GM10248 (cell line): Measurements from ENCODE around the gene ARHGAP8.
A peak's percentile ranks its signal among the peaks of the same experiment; 100 is the strongest.
"Not testable (repeated sequence)": the region's sequence is repeated elsewhere in the genome, so short reads cannot be mapped to it uniquely, and the experiment has no call there.

Experiments
- CTCF ChIA-PET: fragments of 300-600 bp; sonication (Branson Sonifier 250); formaldehyde crosslinking; extraction: SDS; loops from one replicate; lab custom pipeline; 2021; ENCODE audit warnings: antibody characterized with exemption; lab: Yijun Ruan, JAX
- POLR2A ChIA-PET: fragments of 350-650 bp; sonication (Branson Sonifier 250); formaldehyde crosslinking; extraction: SDS; loops from one replicate; lab custom pipeline; 2020; ENCODE audit warnings: antibody characterized with exemption; lab: Yijun Ruan, JAX
- DNase-seq: peaks from one replicate; pipeline ENCODE4 v3.0.0; 2012; ENCODE audit errors: extremely low spot score
- CTCF ChIP-seq: IDR thresholded peaks from 2 replicates; pipeline ENCODE4 v1.5.1; 2012; ENCODE audit warnings: mild to moderate bottlenecking, low read depth; ENCODE audit errors: extremely low read depth, missing control alignments, control extremely low read depth

The ARHGAP8 gene

GRCh38 chr22:44795701-44796630, 43.6 kb downstream of the ARHGAP8 start:
- no peak for DNase-seq
- no peak for TF ChIP-seq CTCF
- POLR2A ChIA-PET = no interaction called here
- CTCF ChIA-PET = no interaction called here

- no peak for DNase-seq
Measured at GRCh38 chr22:44797181-44797725, 44.9 kb downstream of the ARHGAP8 start.

GRCh38 chr22:44799077-44799945, 46.9 kb downstream of the ARHGAP8 start:
- ChIA-PET POLR2A (no interaction called here), CTCF (no interaction called here)
- DNase-seq = no peak

More at GRCh38 chr22:44797181-44797725, 44.9 kb downstream of the ARHGAP8 start:
- no peak for TF ChIP-seq CTCF
- ChIA-PET CTCF (no interaction called here), POLR2A (no interaction called here)

GRCh38 chr22:44799946-44800634, 47.7 kb downstream of the ARHGAP8 start:
- POLR2A ChIA-PET, DNase-seq, CTCF ChIA-PET: not testable (repeated sequence)

More at GRCh38 chr22:44799077-44799945, 46.9 kb downstream of the ARHGAP8 start:
- TF ChIP-seq CTCF = no peak

- CTCF ChIA-PET = interaction anchor here (1.0 kb wide), 1 partner anchor 15 kb away, joined by 3 read pairs; no protein-coding TSS in a partner anchor
- no peak for DNase-seq
- POLR2A ChIA-PET = no interaction called here
- no peak for TF ChIP-seq CTCF
Measured at GRCh38 chr22:44801476-44801875, 49.1 kb downstream of the ARHGAP8 start.

- TF ChIP-seq CTCF = no peak
- CTCF ChIA-PET = no interaction called here
- DNase-seq = peak; percentile 37
- POLR2A ChIA-PET = no interaction called here
Measured at GRCh38 chr22:44802071-44802700, 49.8 kb downstream of the ARHGAP8 start.
